ENCODE data around the gene FNDC7. TPM values are rescaled to one million over a fixed set of nuclear protein-coding genes. Genes with fewer than 3 reads are reported as not detected.

The FNDC7 gene
- total RNA-seq, 1 donor from 2014 or later, result not detected

GRCh38 chr1:108668777-108669176 is 43.9 kb upstream of the FNDC7 start:
- no peak for DNase-seq (ENCODE audit: low read depth, low spot score)
- peaks cover 2% of the 10 kb centered on the region for H3K9me3 Mint-ChIP-seq
- H3K36me3 Mint-ChIP-seq (ENCODE audit: low read depth), result peaks cover 2% of the 10 kb centered on the region
- H3K4me3 Mint-ChIP-seq, result no peak overlapping the region
- H3K27me3 Mint-ChIP-seq (ENCODE audit: low read depth), result peaks cover 2% of the 10 kb centered on the region
- no peaks in the 10 kb centered on the region for H3K4me1 Mint-ChIP-seq
- no peak overlapping the region for H3K27ac Mint-ChIP-seq (ENCODE audit: unreplicated experiment)
- no peak for TF ChIP-seq CTCF (conservative IDR thresholded peaks at IDR 0.05)

- peaks cover 2% of the 10 kb centered on the region for H3K27me3 Mint-ChIP-seq (ENCODE audit: low read depth)
- no peak overlapping the region for H3K27ac Mint-ChIP-seq (ENCODE audit: unreplicated experiment)
- H3K36me3 Mint-ChIP-seq (ENCODE audit: low read depth), result peaks cover 6% of the 10 kb centered on the region
- H3K4me1 Mint-ChIP-seq, result no peaks in the 10 kb centered on the region
- no peak overlapping the region for H3K4me3 Mint-ChIP-seq
- peaks cover 2% of the 10 kb centered on the region for H3K9me3 Mint-ChIP-seq
- TF ChIP-seq CTCF (conservative IDR thresholded peaks at IDR 0.05), result no peak
- no peak for DNase-seq (ENCODE audit: low read depth, low spot score)
These were observed 43.0 kb upstream of the FNDC7 start for GRCh38 chr1:108669679-108670078.

GRCh38 chr1:108670131-108670773 is 42.5 kb upstream of the FNDC7 start:
- DNase-seq (ENCODE audit: low read depth, low spot score), result no peak
- Mint-ChIP-seq H3K4me1 (no peaks in the 10 kb centered on the region), H3K9me3 (peaks cover 2% of the 10 kb centered on the region), H3K27me3 (ENCODE audit: low read depth) (peaks cover 2% of the 10 kb centered on the region), H3K36me3 (ENCODE audit: low read depth) (peaks cover 8% of the 10 kb centered on the region), H3K4me3 (no peak overlapping the region), H3K27ac (ENCODE audit: unreplicated experiment) (no peak overlapping the region)
- no peak for TF ChIP-seq CTCF (conservative IDR thresholded peaks at IDR 0.05)

- H3K9me3 Mint-ChIP-seq, result peaks cover 2% of the 10 kb centered on the region
- no peaks in the 10 kb centered on the region for H3K4me1 Mint-ChIP-seq
- no peak for TF ChIP-seq CTCF (conservative IDR thresholded peaks at IDR 0.05)
- no peak overlapping the region for H3K27ac Mint-ChIP-seq (ENCODE audit: unreplicated experiment)
- peaks cover 2% of the 10 kb centered on the region for H3K27me3 Mint-ChIP-seq (ENCODE audit: low read depth)
- H3K4me3 Mint-ChIP-seq, result no peak overlapping the region
- DNase-seq (ENCODE audit: low read depth, low spot score), result no peak
- peaks cover 8% of the 10 kb centered on the region for H3K36me3 Mint-ChIP-seq (ENCODE audit: low read depth)
These were observed 41.6 kb upstream of the FNDC7 start for GRCh38 chr1:108671143-108671542.

GRCh38 chr1:108678706-108679105 is 34.0 kb upstream of the FNDC7 start:
- Mint-ChIP-seq H3K9me3 (no peaks in the 10 kb centered on the region), H3K27ac (ENCODE audit: unreplicated experiment) (no peak overlapping the region), H3K36me3 (ENCODE audit: low read depth) (peaks cover 6% of the 10 kb centered on the region), H3K4me3 (no peak overlapping the region), H3K4me1 (no peaks in the 10 kb centered on the region), H3K27me3 (ENCODE audit: low read depth) (peaks cover 2% of the 10 kb centered on the region)
- DNase-seq (ENCODE audit: low read depth, low spot score), result no peak
- TF ChIP-seq CTCF (conservative IDR thresholded peaks at IDR 0.05), result no peak

Measured in neural crest cell (in vitro differentiated cells).